GM21825 (cell line): ENCODE data around the gene DPF3.

ENCODE experiments used
- ATAC-seq: cut with Tn5 transposase; IDR thresholded peaks from one replicate; pipeline ENCODE4 v1.9.1; 2021; ENCODE audit warnings: mild to moderate bottlenecking, moderate library complexity; ENCODE audit not compliant: unreplicated experiment

Gene DPF3

DNA sequence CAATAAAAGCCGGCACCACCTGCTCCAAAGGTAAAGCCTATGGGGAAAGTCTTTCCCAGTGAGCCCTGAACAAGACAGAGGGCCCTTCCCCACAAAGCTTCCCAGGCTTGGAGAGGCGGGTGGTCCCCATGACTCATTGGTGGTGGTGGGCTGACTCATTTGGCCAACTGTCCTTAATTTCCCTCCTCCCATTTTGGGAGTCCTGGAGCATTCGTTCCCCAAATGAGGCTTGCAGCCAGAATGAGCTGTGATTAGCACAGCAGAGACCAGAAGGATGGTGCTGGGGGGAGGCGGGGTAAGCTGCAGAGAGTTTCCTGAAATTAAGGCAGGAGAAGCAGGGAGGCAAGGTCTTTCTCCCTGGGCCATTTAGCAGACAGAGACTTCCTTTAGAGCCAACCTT, 241.7 kb downstream of the DPF3 start:
- no peak for ATAC-seq

DNA sequence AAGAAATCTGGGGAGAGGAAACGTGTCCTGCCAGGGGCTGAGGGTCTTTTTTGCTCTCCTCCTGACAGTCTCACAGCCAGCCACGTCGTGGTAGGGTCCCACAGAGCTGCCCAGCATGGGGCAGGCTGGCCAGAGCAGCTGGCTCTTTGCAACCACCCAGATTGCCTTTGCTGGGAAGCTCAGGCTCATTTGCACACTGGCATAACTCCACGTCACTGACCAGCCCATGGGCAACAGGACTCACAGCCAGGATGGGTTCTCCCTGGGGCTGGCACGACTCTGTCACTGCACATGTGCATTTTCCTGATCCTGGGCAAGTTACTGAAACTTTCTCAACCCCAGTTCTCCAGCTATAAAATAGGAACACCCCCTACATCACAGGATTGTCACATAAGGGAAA, 242.2 kb downstream of the DPF3 start:
- no peak for ATAC-seq

- ATAC-seq, result no peak
These were observed 242.8 kb downstream of the DPF3 start for GRCh38 chr14:72651081-72651480.

GRCh38 chr14:72649603-72650227, 244.2 kb downstream of the DPF3 start:
- ATAC-seq, result no peak

DNA sequence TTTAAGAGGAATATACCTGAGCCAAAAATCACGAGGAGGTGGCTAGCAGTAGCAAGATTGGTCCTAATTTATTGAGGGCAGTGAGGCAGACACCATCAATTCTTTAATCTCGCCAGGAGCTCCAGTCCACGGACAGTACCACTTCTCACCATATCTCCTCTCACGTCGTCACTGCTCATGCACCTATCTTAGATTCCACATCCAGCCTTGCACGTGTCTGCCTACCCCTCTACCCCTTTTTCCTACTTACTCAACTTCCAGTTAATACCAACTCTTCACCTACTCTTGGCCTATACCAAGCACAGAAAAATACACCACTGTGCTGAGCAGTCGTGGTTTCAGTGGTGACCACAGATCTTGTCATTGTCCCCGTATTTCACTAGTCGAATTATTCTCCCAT, 246.1 kb downstream of the DPF3 start:
- ATAC-seq, result no peak

DNA sequence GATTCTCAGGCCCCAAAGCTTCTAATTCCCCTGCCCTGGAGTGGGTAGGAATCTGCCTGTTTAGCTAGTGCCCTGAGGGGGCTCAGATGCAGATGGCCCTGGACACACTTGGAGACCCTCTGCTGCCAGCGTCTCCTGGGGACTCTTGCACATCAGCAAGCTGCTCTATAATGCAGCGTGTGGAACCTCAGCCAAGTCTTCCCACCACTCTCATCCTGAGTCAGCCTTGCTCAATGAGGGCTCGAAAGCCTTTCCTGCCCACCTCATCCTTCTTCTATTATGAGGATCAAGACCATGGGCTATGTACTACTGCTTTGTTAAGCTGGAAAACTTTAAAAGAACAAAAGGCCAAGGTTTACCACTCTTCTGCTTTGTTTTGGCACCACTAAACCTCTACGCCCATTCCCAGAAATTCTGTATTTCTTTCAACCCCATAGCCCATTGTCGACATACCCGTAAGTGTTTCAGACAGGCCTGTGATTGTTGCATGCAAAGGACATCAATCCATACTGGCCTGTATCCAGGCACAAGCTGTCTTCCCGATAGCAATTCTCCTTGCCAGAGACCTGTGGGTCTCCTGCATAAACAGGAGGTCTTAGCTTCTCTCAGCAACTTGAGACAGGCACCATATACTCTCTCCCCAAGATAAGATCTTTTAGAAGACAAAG, 246.9 kb downstream of the DPF3 start:
- ATAC-seq, result no peak

- no peak for ATAC-seq
These were observed 248.2 kb downstream of the DPF3 start for GRCh38 chr14:72645706-72646105.

DNA sequence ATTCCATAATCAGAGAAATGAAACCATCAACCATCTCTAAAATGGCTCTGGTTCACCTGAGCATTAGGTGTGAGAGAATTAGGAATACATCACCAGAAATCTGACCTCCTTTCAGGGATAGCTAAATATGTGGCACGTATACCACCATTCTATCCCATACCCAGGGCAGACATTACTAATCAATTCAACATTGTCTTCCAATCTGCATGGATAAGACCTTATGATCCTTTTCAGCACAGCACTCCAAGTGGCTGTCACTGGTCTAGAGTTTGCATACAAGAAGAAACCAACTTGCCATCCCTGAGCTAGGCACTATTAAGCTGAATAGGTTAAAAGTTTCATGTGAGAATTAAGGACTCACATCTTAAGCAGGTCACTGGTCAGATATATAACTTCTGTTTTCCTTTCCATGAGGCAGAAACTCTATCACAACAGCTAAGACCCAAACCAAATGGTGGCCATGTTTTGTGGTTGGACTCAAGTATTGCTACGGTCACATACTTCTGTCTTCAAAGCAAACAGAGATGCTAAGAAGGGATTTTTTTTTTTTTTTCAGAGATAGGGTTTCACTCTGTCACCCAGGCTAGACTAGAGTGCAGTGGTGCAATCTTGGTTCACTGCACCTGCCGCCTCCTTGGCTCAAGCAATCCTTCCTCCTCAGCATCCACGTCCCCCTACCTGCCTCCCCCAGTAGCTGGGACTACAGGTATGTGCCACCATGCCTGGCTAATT, 249.0 kb downstream of the DPF3 start:
- no peak for ATAC-seq

GRCh38 chr14:72644038-72644437, 249.9 kb downstream of the DPF3 start:
- no peak for ATAC-seq

- ATAC-seq, result no peak
These were observed 250.5 kb downstream of the DPF3 start for GRCh38 chr14:72643317-72643801.

- no peak for ATAC-seq
These were observed 252.9 kb downstream of the DPF3 start for GRCh38 chr14:72640911-72641485.

GRCh38 chr14:72638021-72638420, 255.9 kb downstream of the DPF3 start:
- no peak for ATAC-seq

DNA sequence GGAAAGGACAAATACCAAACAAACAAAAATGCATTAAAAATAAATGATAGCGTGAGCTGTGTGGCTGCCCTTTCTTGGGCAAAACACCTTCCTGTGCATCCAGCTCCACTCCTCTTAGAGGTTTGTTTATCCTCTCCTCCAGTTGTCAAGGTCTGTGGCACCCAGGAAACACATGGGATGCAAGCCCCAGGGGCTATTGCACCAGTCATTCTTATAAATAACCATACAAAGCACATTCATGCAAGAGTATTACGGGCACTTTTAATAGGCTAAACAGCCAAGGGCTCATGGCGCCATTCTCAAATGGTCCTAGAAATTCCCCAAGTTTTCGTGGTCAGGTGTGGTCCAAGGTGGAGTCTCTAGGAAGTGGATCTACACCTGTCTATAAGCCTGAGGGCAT, 257.0 kb downstream of the DPF3 start:
- no peak for ATAC-seq

DNA sequence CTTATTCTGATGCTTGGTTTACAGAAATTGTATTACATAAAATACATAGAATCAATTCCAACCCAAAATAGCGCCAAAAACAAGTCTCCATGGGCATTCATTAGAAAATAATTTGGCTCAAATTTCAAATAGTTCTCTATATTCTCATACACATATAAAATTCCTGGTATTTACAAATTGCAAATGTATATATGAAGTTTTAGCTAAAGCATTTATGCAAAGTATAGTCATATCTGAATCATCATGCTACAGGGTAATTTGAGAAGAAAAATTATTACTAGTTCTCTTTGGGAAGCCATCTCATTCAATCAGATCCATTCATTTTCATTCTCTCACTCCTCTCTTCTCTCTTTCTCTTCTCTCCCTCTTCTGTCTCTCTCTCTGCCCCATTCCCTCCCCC, 257.8 kb downstream of the DPF3 start:
- no peak for ATAC-seq

DNA sequence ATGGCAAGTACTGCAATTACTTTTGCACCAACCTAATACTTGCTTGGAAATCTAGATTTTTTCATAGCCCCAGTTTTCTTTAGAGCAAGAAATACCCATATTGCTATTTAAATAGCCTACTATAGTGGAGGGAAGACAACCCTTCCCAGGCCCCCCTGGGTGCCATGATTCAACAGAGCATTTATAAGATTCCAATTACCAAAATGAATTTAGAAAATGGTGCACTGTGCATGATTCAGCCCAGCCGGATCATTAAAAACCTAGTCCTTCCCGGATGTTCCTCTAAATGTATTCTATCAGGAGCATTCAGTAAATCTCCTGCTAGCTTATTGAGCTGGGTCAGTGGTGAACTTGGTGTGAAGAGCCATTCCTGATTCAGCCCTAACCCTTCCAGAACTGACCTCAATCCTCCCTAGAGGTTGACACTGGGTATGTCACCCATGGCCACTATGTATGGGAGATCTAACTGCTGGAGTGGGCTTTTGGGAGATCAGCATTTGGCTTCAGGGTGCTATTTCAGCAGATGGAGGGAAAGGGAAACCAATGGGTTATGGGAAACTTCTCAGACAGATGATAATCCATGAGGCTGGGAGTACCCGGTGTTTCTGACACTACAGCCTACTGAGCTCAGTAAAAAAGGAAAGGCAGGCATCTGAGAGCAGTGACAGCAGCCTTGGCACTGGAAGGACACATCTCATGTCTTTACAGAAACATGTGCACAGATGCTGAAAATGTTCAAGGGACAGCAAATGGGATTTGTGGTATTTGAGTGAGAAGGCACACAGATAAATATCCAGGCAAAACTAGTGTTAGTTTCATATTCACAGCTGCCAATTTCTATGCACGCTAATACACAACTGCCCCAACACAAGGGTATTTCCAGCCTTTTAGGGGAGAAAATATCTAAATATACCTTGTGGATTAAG, 258.9 kb downstream of the DPF3 start:
- ATAC-seq, result no peak

DNA sequence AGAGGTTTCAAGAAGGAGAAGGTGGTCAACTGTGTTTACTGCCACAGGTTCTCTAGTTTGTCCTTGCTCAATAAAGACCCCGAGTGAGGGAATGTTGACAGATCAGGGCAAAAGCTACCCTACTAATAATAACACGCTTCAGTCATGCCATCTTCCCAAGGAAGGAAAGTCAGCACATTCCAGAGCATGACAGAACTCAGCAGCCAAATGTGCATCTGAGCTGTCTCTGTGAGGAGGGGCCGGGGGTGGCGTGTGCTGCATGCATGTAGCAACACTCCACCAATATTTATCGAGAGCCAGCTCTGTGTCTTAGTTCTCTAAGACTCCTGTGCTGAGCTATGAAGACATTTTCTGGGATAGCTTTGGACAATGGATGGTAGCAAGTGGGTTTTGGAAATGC, 260.4 kb downstream of the DPF3 start:
- ATAC-seq, result no peak

GRCh38 chr14:72632727-72633126, 261.2 kb downstream of the DPF3 start:
- no peak for ATAC-seq

DNA sequence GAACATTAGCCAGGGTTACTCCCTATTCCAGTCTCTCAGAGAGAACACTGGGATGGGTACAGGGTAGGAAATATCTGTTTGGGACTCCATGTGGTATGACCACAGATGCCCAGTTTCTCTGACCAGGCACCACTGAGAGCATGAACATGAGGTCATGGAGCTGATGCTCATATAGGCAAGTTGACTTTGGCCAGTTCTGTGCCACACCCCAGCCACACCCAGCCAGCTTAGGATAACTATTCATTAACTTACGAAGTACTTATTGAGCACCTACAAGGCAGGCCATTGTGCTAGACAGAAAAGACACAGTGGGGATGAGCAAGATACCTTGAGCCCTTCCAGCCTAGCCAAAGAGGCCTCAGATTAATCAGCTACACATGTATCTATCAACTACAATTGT, 262.5 kb downstream of the DPF3 start:
- no peak for ATAC-seq

- no peak for ATAC-seq
These were observed 263.5 kb downstream of the DPF3 start for GRCh38 chr14:72630374-72630773.

GRCh38 chr14:72629534-72629933, 264.4 kb downstream of the DPF3 start:
- no peak for ATAC-seq

- no peak for ATAC-seq
These were observed 268.2 kb downstream of the DPF3 start for GRCh38 chr14:72625689-72626088.
